Skeletal muscle cell (primary cell): ENCODE measurements around the gene TMED1.

Source experiments
- DNase-seq: peaks from one replicate; pipeline ENCODE4 v3.0.0-alpha.2; 2010; ENCODE audit warnings: low read depth
- H3K4me3 ChIP-seq: 2 replicates; pipeline ENCODE4 v1.5.1; 2011; ENCODE audit warnings: low read depth, mild to moderate bottlenecking, control low read depth, low read length, moderate library complexity

TMED1 gene

GRCh38 chr19:10815969-10816644 is 19.9 kb downstream of the TMED1 start:
- H3K4me3 ChIP-seq: peak overlapping the region; percentile 79
- DNase-seq: no peak

- DNase-seq: no peak
- H3K4me3 ChIP-seq: peak overlapping the region; percentile 79
Measured at GRCh38 chr19:10815007-10815536, 20.9 kb downstream of the TMED1 start.

- peak; percentile 88 for DNase-seq
- no peak overlapping the region for H3K4me3 ChIP-seq
Measured at GRCh38 chr19:10812902-10813404, 23.1 kb downstream of the TMED1 start.

- no peak overlapping the region for H3K4me3 ChIP-seq
- no peak for DNase-seq
Measured at GRCh38 chr19:10812196-10812595, 23.8 kb downstream of the TMED1 start.

- DNase-seq: no peak
- no peak overlapping the region for H3K4me3 ChIP-seq
Measured at GRCh38 chr19:10811391-10812111, 24.5 kb downstream of the TMED1 start.

GRCh38 chr19:10809651-10810285 is 26.2 kb downstream of the TMED1 start:
- H3K4me3 ChIP-seq: no peak overlapping the region
- DNase-seq: no peak

DNA sequence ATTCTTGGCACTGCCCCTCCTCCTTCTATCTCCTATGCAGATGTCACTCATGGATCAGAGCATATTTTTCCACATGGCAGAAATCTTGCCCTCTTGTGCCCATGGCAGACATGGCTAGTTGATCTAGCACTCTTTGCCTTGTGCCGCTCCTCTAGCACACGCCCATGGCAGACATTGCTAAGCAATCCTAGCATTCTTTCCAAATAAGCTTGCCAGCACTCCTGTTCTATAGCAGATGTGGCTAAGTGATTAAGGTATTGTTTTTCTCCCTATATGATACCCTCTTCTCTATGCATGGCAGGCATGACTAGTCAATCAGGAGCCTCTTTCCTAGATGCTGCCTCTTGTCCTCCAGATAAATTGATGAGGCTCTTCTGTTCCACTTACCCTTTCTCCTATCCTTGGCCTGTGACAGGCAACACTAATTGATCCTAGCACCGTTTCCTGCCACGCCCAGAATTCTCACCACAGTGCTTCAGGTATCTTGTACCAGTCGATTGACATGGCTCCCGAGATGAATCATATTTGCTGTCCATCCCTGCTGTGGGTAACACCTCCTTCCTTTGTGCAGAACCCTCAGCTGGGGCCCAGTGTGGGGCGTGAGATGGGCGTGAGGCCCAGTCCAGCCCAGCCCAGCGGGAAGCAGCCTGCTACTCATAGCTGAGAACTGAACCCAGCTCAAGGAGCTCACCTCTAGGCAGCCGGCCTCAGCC is 26.9 kb downstream of the TMED1 start:
- DNase-seq: peak; percentile 29
- H3K4me3 ChIP-seq: no peak overlapping the region

DNA sequence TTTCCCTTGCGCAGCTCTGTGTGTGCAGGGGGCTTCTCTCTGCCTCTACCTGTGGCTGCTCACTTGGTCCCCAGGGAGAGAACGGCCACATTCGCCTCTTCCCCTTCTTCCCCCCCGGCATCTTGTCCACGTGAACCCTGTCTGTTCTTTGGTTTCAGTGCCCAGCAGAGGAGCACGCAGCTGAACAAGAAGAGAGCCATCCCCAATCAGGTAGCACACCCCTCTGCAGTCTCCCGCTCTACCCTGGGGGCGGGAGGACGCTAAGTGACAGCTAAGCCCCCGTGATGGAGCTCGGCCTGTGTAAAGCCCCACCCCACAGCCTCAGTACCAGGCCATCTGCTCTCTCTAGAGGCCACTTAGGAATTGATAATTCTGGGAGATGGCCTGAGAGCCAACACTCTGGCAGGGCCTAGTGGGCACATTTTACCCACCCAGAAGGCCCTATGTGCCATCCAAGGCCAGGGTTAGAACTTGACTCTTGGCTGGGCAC is 30.2 kb downstream of the TMED1 start:
- DNase-seq: no peak
- H3K4me3 ChIP-seq: no peak overlapping the region

- DNase-seq: no peak
- H3K4me3 ChIP-seq: no peak overlapping the region
Measured at GRCh38 chr19:10805065-10805757, 30.8 kb downstream of the TMED1 start.

DNA sequence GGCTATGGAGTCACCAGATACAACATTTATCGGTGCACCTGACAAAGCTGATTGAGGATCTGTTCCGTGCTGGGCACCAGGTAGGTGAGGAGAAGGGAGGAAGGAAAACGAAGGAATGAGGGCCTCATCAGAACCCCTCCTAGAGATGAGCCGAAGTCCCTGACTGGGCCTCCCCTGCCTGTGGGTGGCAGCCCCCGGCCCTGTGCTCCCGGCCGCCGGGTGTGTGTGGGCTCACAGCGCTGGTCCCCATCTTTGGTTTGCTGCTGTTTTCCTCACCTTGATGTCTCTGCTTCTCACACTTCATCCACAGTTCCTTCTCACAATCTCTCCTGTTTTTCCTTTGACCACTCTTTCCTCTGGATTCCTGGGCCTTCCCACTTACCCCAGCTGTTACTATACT is 32.8 kb downstream of the TMED1 start:
- H3K4me3 ChIP-seq: no peak overlapping the region
- no peak for DNase-seq

DNA sequence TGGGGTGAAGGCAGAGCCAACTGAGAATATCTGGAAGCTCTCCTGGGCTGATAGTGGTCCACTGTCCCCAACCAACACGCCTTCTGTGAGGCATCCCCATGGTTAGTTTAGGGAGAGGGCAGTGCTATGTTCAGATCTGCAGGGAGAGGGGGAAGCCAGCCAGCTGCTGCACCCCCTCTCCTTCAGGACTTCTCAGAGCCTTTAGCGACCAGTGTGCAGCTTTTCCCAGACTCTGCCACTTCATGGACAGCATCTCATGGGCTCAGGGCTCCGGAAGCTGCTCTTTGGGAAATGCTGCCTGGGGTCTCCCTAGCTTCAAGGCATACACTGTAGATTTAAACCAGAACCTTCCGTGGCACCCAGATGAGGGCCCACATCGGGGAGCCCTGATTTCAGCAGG is 33.5 kb downstream of the TMED1 start:
- no peak overlapping the region for H3K4me3 ChIP-seq
- DNase-seq: no peak

GRCh38 chr19:10800488-10800887 is 35.5 kb downstream of the TMED1 start:
- H3K4me3 ChIP-seq: no peak overlapping the region
- DNase-seq: no peak

DNA sequence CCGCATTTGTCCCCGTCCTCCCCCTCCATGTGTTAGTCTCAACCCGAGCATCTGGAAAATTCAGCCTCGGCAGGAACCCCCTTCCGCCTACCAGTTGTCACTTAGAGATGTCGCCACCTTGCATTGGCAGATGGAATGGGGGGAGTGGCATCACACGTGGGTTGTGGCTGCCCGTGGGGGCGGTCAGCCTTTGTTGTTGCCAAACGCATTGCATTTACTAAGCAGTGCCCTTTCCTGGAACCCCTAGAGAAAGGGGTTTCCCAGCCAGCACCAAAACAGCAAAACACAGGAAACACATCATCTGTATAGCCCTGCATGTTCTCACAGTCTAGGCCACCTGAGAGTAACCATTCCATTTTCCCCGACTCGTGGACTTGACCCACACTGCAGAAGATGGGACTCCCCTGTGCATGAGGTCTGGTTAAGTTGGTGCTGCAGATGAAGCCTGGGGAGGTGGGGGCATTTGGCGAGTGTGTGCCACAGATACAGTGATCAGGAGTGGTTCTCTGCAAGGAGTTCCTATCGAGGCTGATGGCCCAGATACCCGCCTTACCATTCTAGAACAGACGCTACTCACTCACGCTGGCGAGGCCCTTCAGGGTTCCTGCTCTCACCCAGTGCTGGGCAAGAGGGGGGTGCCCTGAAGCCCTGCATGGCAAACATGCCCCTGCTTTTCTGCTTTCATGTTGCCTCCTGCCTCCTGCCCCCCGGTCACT is 38.3 kb downstream of the TMED1 start:
- H3K4me3 ChIP-seq: no peak overlapping the region
- DNase-seq: no peak

- DNase-seq: no peak
- no peak overlapping the region for H3K4me3 ChIP-seq
Measured at GRCh38 chr19:10797078-10797477, 38.9 kb downstream of the TMED1 start.

- no peak overlapping the region for H3K4me3 ChIP-seq
- DNase-seq: no peak
Measured at GRCh38 chr19:10796653-10797052, 39.4 kb downstream of the TMED1 start.

- H3K4me3 ChIP-seq: no peak overlapping the region
- DNase-seq: no peak
Measured at GRCh38 chr19:10789866-10790265, 46.1 kb downstream of the TMED1 start.

GRCh38 chr19:10788146-10788545 is 47.9 kb downstream of the TMED1 start:
- DNase-seq: no peak
- H3K4me3 ChIP-seq: no peak overlapping the region

GRCh38 chr19:10784257-10784656 is 51.8 kb downstream of the TMED1 start:
- DNase-seq: no peak
- H3K4me3 ChIP-seq: no peak overlapping the region
